ENCODE measurements around the gene TOP2A.

The TOP2A gene

GRCh38 chr17:40348136-40348504, 69.6 kb downstream of the TOP2A start:
- Mint-ChIP-seq H3K4me3 (peak overlapping the region; percentile 95 to 98 (median 97)), H3K36me3 (ENCODE audit: low read depth) (peaks cover 30% of the 10 kb centered on the region), H3K9me3 (no peaks in the 10 kb centered on the region), H3K27ac (peak overlapping the region; percentile 86 to 99 (median 90)), H3K4me1 (peaks cover 82% of the 10 kb centered on the region), H3K27me3 (ENCODE audit: low read depth) (no peaks in the 10 kb centered on the region)
- no peak for TF ChIP-seq CTCF (IDR thresholded peaks at IDR 0.05; ENCODE audit: unreplicated experiment in 3 of 3)

- peaks cover 24% of the 10 kb centered on the region for H3K36me3 Mint-ChIP-seq (ENCODE audit: low read depth)
Observed at GRCh38 chr17:40347319-40348135, 70.2 kb downstream of the TOP2A start.

GRCh38 chr17:40346765-40347158, 70.9 kb downstream of the TOP2A start:
- no peak for TF ChIP-seq CTCF (IDR thresholded peaks at IDR 0.05; ENCODE audit: unreplicated experiment in 3 of 3)
- Mint-ChIP-seq H3K4me3 (peak overlapping the region; percentile 95 to 98 (median 97)), H3K4me1 (peaks cover 69% of the 10 kb centered on the region), H3K27me3 (ENCODE audit: low read depth) (no peaks in the 10 kb centered on the region), H3K36me3 (ENCODE audit: low read depth) (peaks cover 17% of the 10 kb centered on the region), H3K9me3 (no peaks in the 10 kb centered on the region), H3K27ac (peak overlapping the region; percentile 86 to 99 (median 90))

More at GRCh38 chr17:40347319-40348135, 70.2 kb downstream of the TOP2A start:
- no peaks in the 10 kb centered on the region for H3K9me3 Mint-ChIP-seq
- peak overlapping the region; percentile 86 to 99 (median 90) for H3K27ac Mint-ChIP-seq
- peaks cover 76% of the 10 kb centered on the region for H3K4me1 Mint-ChIP-seq
- no peak for TF ChIP-seq CTCF (IDR thresholded peaks at IDR 0.05; ENCODE audit: unreplicated experiment in 3 of 3)
- H3K4me3 Mint-ChIP-seq = peak overlapping the region; percentile 95 to 98 (median 97)
- no peaks in the 10 kb centered on the region for H3K27me3 Mint-ChIP-seq (ENCODE audit: low read depth)

GRCh38 chr17:40345994-40346764, 71.5 kb downstream of the TOP2A start:
- peak overlapping the region; percentile 95 to 98 (median 97) for H3K4me3 Mint-ChIP-seq
- H3K36me3 Mint-ChIP-seq (ENCODE audit: low read depth) = peaks cover 14% of the 10 kb centered on the region
- H3K9me3 Mint-ChIP-seq = no peaks in the 10 kb centered on the region
- TF ChIP-seq CTCF (IDR thresholded peaks at IDR 0.05; ENCODE audit: unreplicated experiment in 3 of 3) = no peak
- H3K4me1 Mint-ChIP-seq = peaks cover 65% of the 10 kb centered on the region
- H3K27ac Mint-ChIP-seq = peak overlapping the region; percentile 86 to 99 (median 90)
- no peaks in the 10 kb centered on the region for H3K27me3 Mint-ChIP-seq (ENCODE audit: low read depth)

GRCh38 chr17:40345161-40345993, 72.3 kb downstream of the TOP2A start:
- Mint-ChIP-seq H3K27ac (peak overlapping the region; percentile 86 to 99 (median 90)), H3K27me3 (ENCODE audit: low read depth) (no peaks in the 10 kb centered on the region), H3K4me3 (peak overlapping the region; percentile 95 to 98 (median 97)), H3K36me3 (ENCODE audit: low read depth) (peaks cover 17% of the 10 kb centered on the region), H3K4me1 (peaks cover 63% of the 10 kb centered on the region), H3K9me3 (no peaks in the 10 kb centered on the region)
- no peak for TF ChIP-seq CTCF (IDR thresholded peaks at IDR 0.05; ENCODE audit: unreplicated experiment in 3 of 3)
